GM12878 (cell line): Measurements from ENCODE around the gene TPRKB.

Experiments
- CREM ChIP-seq: IDR thresholded peaks from 2 replicates; pipeline ENCODE4 v1.6.1; 2014; ENCODE audit warnings: antibody characterized with exemption, low read depth
- CTCF ChIP-seq, 3 experiments: IDR thresholded peaks in 2 of 3; conservative IDR thresholded peaks in 1 of 3; 2 replicates each; pipeline ENCODE4 v1.5.1; 2011; ENCODE audit warnings: low read depth in 3 of 3, low read length in 3 of 3, mild to moderate bottlenecking in 3 of 3, control low read depth in 2 of 3, moderate library complexity in 2 of 3, inconsistent platforms in 1 of 3, mixed read lengths in 1 of 3; ENCODE audit not compliant: control insufficient read depth in 2 of 3, insufficient read depth in 1 of 3; ENCODE audit errors: extremely low read depth in 1 of 3
- GABPA ChIP-seq: IDR thresholded peaks from 2 replicates; pipeline ENCODE4 v1.6.1; 2014; ENCODE audit warnings: antibody characterized with exemption, low read depth, mild to moderate bottlenecking, inconsistent platforms
- HDAC2 ChIP-seq: fragments of 200-600 bp; sonication (generic); IDR thresholded peaks from 2 replicates; pipeline ENCODE4 v1.6.1; 2017
- RFX5 ChIP-seq: IDR thresholded peaks from 2 replicates; pipeline ENCODE4 v1.6.1; 2011; ENCODE audit warnings: low read depth, low read length, improper control_type of control experiment
- TAF1 ChIP-seq: IDR thresholded peaks from 2 replicates; pipeline ENCODE4 v1.6.1; 2011; ENCODE audit warnings: mild to moderate bottlenecking, low read depth, low read length, borderline replicate concordance
- ZBED1 ChIP-seq: IDR thresholded peaks from 2 replicates; pipeline ENCODE4 v1.6.1; 2016; ENCODE audit warnings: borderline replicate concordance
- TF ChIP-seq, protein P1 (sequence below): IDR thresholded peaks from 2 replicates; pipeline ENCODE4 v1.6.1; 2012; ENCODE audit warnings: mild to moderate bottlenecking, low read depth, low read length

DNA sequence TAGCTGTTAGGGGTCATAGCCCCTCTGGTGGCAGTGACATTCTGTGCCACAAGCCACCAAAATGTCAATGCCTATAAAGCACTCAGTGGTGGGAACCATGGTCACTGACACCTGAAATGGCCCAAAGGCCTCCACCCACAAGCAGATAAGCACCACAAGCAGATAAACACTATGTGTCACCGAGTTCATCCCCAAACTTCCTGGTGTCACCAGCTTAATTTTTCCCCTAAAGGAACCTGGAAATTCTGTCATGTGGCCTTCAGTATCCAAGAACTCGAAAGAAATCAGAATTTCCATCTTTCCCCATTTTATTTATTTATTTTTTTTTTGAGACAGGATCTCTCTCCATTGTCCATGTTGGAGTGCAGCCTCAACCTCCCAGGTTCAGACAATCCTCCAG is 3.6 kb upstream of the TPRKB start:
- TF ChIP-seq CTCF (IDR thresholded peaks at IDR 0.05 in 2 of 3, conservative IDR thresholded peaks at IDR 0.05 in 1 of 3; ENCODE audit: control insufficient read depth in 2 of 3, extremely low read depth in 1 of 3, insufficient read depth in 1 of 3, low read depth in 3 of 3, low read length in 3 of 3): no peak
- TF ChIP-seq RFX5: no peak
- no peak for TF ChIP-seq ZBED1
- TF ChIP-seq TAF1: no peak
- TF ChIP-seq GABPA: no peak
- no peak for TF ChIP-seq HDAC2
- TF ChIP-seq, protein P1, sequence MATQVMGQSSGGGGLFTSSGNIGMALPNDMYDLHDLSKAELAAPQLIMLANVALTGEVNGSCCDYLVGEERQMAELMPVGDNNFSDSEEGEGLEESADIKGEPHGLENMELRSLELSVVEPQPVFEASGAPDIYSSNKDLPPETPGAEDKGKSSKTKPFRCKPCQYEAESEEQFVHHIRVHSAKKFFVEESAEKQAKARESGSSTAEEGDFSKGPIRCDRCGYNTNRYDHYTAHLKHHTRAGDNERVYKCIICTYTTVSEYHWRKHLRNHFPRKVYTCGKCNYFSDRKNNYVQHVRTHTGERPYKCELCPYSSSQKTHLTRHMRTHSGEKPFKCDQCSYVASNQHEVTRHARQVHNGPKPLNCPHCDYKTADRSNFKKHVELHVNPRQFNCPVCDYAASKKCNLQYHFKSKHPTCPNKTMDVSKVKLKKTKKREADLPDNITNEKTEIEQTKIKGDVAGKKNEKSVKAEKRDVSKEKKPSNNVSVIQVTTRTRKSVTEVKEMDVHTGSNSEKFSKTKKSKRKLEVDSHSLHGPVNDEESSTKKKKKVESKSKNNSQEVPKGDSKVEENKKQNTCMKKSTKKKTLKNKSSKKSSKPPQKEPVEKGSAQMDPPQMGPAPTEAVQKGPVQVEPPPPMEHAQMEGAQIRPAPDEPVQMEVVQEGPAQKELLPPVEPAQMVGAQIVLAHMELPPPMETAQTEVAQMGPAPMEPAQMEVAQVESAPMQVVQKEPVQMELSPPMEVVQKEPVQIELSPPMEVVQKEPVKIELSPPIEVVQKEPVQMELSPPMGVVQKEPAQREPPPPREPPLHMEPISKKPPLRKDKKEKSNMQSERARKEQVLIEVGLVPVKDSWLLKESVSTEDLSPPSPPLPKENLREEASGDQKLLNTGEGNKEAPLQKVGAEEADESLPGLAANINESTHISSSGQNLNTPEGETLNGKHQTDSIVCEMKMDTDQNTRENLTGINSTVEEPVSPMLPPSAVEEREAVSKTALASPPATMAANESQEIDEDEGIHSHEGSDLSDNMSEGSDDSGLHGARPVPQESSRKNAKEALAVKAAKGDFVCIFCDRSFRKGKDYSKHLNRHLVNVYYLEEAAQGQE: no peak
- no peak for TF ChIP-seq CREM
